SKM-1 treated with dmso at 0.1 percent for 144 hours (cell line): ENCODE measurements around the gene NEK6.

Experiments
- DNase-seq: peaks from one replicate; lab custom pipeline; 2025; ENCODE audit not compliant: unreplicated experiment; lab: John Stamatoyannopoulos, UW

The NEK6 gene

GRCh38 chr9:124274738-124275137 is 17.0 kb downstream of the NEK6 start:
- no peak for DNase-seq

GRCh38 chr9:124277420-124277819 is 19.7 kb downstream of the NEK6 start:
- DNase-seq, result no peak

- no peak for DNase-seq
Measured at GRCh38 chr9:124278054-124278540, 20.3 kb downstream of the NEK6 start.

GRCh38 chr9:124279531-124280175 is 21.9 kb downstream of the NEK6 start:
- no peak for DNase-seq

- no peak for DNase-seq
Measured at GRCh38 chr9:124280176-124280691, 22.5 kb downstream of the NEK6 start.

- no peak for DNase-seq
Measured at GRCh38 chr9:124281931-124282371, 24.2 kb downstream of the NEK6 start.

GRCh38 chr9:124282442-124283227 is 24.9 kb downstream of the NEK6 start:
- no peak for DNase-seq

- no peak for DNase-seq
Measured at GRCh38 chr9:124283228-124283814, 25.6 kb downstream of the NEK6 start.

- no peak for DNase-seq
Measured at GRCh38 chr9:124284237-124284831, 26.6 kb downstream of the NEK6 start.

GRCh38 chr9:124284940-124285441 is 27.2 kb downstream of the NEK6 start:
- DNase-seq, result no peak

GRCh38 chr9:124285490-124285889 is 27.7 kb downstream of the NEK6 start:
- DNase-seq, result no peak

GRCh38 chr9:124285903-124286291 is 28.1 kb downstream of the NEK6 start:
- peak; percentile 86 for DNase-seq

GRCh38 chr9:124286292-124286931 is 28.7 kb downstream of the NEK6 start:
- no peak for DNase-seq

GRCh38 chr9:124290053-124290591 is 32.4 kb downstream of the NEK6 start:
- DNase-seq, result no peak

GRCh38 chr9:124290743-124291554 is 33.2 kb downstream of the NEK6 start:
- no peak for DNase-seq

GRCh38 chr9:124291801-124292396 is 34.1 kb downstream of the NEK6 start:
- peak; percentile 75 for DNase-seq

- no peak for DNase-seq
Measured at GRCh38 chr9:124292696-124293593, 35.2 kb downstream of the NEK6 start.
